Measurements from ENCODE around the gene ALKBH5. TPM values are rescaled to one million over a fixed set of nuclear protein-coding genes. Genes with fewer than 3 reads are reported as not detected.

Gene ALKBH5
- polyA plus RNA-seq, 3 donors: 50.4 to 79.1 (median 78.9) TPM

DNA sequence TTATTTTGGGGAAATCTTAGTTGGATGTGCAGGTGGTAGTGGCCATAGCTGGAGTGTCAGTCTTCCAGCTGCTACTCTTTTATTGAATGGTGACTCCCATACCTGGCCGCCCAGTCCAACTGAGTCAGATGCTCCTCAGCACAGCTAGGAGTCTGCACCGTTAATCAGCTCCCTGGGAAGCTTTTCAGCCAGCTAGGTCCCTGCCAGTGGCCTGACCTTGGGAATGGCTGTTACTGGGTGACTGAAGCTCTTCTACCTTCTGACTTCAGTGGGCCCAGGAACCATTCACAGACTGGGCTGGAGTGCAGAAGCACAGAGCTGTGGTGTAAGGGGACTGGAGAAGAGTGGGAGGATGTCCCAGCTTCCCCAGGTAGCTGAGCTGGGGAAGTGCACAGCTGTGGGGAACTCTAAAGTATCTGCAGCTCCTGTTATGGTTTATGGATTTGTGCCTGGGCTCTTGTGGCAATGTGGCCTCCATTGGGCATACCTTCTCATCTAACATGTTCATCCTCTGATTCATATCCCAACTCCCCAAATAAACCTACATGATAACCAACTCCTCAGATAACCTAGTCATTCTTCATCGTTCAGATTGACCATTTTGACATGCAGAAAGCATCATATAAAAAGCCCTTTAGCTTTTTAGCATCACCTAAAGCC lies 14.0 kb downstream of the ALKBH5 start:
- no peak for DNase-seq
- TF ChIP-seq, protein P1, sequence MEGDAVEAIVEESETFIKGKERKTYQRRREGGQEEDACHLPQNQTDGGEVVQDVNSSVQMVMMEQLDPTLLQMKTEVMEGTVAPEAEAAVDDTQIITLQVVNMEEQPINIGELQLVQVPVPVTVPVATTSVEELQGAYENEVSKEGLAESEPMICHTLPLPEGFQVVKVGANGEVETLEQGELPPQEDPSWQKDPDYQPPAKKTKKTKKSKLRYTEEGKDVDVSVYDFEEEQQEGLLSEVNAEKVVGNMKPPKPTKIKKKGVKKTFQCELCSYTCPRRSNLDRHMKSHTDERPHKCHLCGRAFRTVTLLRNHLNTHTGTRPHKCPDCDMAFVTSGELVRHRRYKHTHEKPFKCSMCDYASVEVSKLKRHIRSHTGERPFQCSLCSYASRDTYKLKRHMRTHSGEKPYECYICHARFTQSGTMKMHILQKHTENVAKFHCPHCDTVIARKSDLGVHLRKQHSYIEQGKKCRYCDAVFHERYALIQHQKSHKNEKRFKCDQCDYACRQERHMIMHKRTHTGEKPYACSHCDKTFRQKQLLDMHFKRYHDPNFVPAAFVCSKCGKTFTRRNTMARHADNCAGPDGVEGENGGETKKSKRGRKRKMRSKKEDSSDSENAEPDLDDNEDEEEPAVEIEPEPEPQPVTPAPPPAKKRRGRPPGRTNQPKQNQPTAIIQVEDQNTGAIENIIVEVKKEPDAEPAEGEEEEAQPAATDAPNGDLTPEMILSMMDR (IDR thresholded peaks at IDR 0.05): no peak
- no peak overlapping the region for H3K27ac Mint-ChIP-seq
- Histone ChIP-seq H3K4me3 (replicated peaks in 1 of 3; ENCODE audit: low read depth in 2 of 3, low read length in 3 of 3) (no peak overlapping the region), H3K79me2 (ENCODE audit: insufficient read depth, low read length) (peaks cover 92% of the 10 kb centered on the region), H3K27ac (ENCODE audit: low read depth in 1 of 2, low read length in 2 of 2) (no peak overlapping the region), H4K20me1 (ENCODE audit: insufficient read depth, low read length) (peaks cover 100% of the 10 kb centered on the region), H2AFZ (ENCODE audit: insufficient read depth, low read depth, low read length, poor library complexity, severe bottlenecking) (no peak overlapping the region), H3K27me3 (ENCODE audit: control insufficient read depth in 2 of 2, insufficient read depth in 2 of 2, low read length in 2 of 2) (no peaks in the 10 kb centered on the region), H3K4me1 (ENCODE audit: control insufficient read depth in 1 of 2, insufficient read depth in 2 of 2, low read length in 2 of 2) (no peaks in the 10 kb centered on the region), H3K36me3 (replicated peaks in 1 of 2; ENCODE audit: control insufficient read depth in 1 of 2, insufficient read depth in 2 of 2, low read length in 2 of 2) (peaks cover 75 to 88% of the 10 kb centered on the region in 2 donors), H3K9me3 (replicated peaks in 1 of 2; ENCODE audit: control insufficient read depth in 1 of 2, insufficient read depth in 1 of 2, low read length in 2 of 2) (no peaks in the 10 kb centered on the region), H3K9ac (ENCODE audit: insufficient read depth, low read length, poor library complexity, severe bottlenecking) (no peak overlapping the region), H3K4me2 (replicated peaks; ENCODE audit: extremely low read depth, low read length, poor library complexity, severe bottlenecking) (no peak overlapping the region)
- peaks cover 4% of the 10 kb centered on the region for H3K4me1 Mint-ChIP-seq
- H3K36me3 Mint-ChIP-seq: peaks cover 72 to 92% of the 10 kb centered on the region in 2 donors
- intact Hi-C loops (cut with micrococcal nuclease): no loop called here
- H3K27me3 Mint-ChIP-seq (ENCODE audit: low read depth in 3 of 3): peaks cover 0 to 2% (median 0%) of the 10 kb centered on the region in 3 donors
- H3K9me3 Mint-ChIP-seq: no peaks in the 10 kb centered on the region
- WGBS (ENCODE audit: insufficient coverage): 100% methylated on average over 3 of the region's 3 CpGs
- H3K4me3 Mint-ChIP-seq: no peak overlapping the region

DNA sequence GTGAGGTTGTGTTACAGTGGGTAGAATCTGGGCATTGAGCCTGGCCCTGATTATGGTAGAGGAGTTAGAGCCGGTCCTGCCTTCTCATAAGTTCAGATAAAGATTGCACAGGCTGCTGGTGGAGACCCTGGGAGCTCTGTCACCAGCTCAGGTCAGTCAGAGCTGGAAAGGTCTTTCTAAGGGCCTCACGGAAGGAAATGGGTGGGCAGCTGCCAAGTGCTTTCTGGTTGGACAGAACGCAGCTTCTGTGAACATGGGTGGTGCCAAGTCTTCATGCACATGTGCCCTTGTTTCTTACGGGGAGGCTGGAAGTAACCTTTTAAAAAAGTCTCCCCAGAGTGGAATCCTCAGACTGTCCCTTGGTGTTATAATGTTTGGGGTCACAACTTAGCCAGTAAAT lies 14.9 kb downstream of the ALKBH5 start:
- TF ChIP-seq, protein P1 (IDR thresholded peaks at IDR 0.05): no peak
- 90% methylated on average over 3 of the region's 4 CpGs for WGBS (ENCODE audit: insufficient coverage)
- no peak for DNase-seq
- H3K4me1 ChIP-seq (ENCODE audit: control insufficient read depth in 1 of 2, insufficient read depth in 2 of 2, low read length in 2 of 2): no peaks in the 10 kb centered on the region
- H3K9me3 ChIP-seq (replicated peaks in 1 of 2; ENCODE audit: control insufficient read depth in 1 of 2, insufficient read depth in 1 of 2, low read length in 2 of 2): no peaks in the 10 kb centered on the region
- no peak overlapping the region for H3K27ac ChIP-seq (ENCODE audit: low read depth in 1 of 2, low read length in 2 of 2)
- no peaks in the 10 kb centered on the region for H3K27me3 ChIP-seq (ENCODE audit: control insufficient read depth in 2 of 2, insufficient read depth in 2 of 2, low read length in 2 of 2)
- H3K9me3 Mint-ChIP-seq: no peaks in the 10 kb centered on the region
- peaks cover 4% of the 10 kb centered on the region for H3K4me1 Mint-ChIP-seq
- no peak overlapping the region for H2AFZ ChIP-seq (ENCODE audit: insufficient read depth, low read depth, low read length, poor library complexity, severe bottlenecking)
- no peak overlapping the region for H3K9ac ChIP-seq (ENCODE audit: insufficient read depth, low read length, poor library complexity, severe bottlenecking)
- peaks cover 78 to 90% of the 10 kb centered on the region in 2 donors for H3K36me3 ChIP-seq (replicated peaks in 1 of 2; ENCODE audit: control insufficient read depth in 1 of 2, insufficient read depth in 2 of 2, low read length in 2 of 2)
- H3K79me2 ChIP-seq (ENCODE audit: insufficient read depth, low read length): peaks cover 91% of the 10 kb centered on the region
- no peak overlapping the region for H3K4me3 Mint-ChIP-seq
- no peak overlapping the region for H3K4me2 ChIP-seq (replicated peaks; ENCODE audit: extremely low read depth, low read length, poor library complexity, severe bottlenecking)
- peak overlapping the region in 1 of 7 donors; percentile 26 for H3K27ac Mint-ChIP-seq
- H3K36me3 Mint-ChIP-seq: peaks cover 74 to 92% of the 10 kb centered on the region in 2 donors
- H3K4me3 ChIP-seq (replicated peaks in 1 of 3; ENCODE audit: low read depth in 2 of 3, low read length in 3 of 3): no peak overlapping the region
- peaks cover 100% of the 10 kb centered on the region for H4K20me1 ChIP-seq (ENCODE audit: insufficient read depth, low read length)
- H3K27me3 Mint-ChIP-seq (ENCODE audit: low read depth in 3 of 3): peaks cover 0 to 2% (median 0%) of the 10 kb centered on the region in 3 donors
- intact Hi-C loops (cut with micrococcal nuclease): no loop called here

Measured in CD14-positive monocyte (primary cell).